Upper lobe of left lung (tissue), 6 donors: ENCODE results near the gene FIBCD1. TPM values are rescaled to one million over a fixed set of nuclear protein-coding genes. Genes with fewer than 3 reads are reported as not detected.

ENCODE experiments used
- ATAC-seq, 2 donors: fragments of 200-7000 bp; cut with Tn5 transposase; one replicate each; pipeline ENCODE4 v1.9.1; 2022; ENCODE audit warnings: mild to moderate bottlenecking in 2 of 2, moderate library complexity in 2 of 2; ENCODE audit not compliant: low FRiP score in 2 of 2
- DNase-seq, 2 donors: peaks; one replicate each; pipeline ENCODE4 v3.0.0-alpha.2; 2019 to 2020
- H3K27ac ChIP-seq, 4 donors: fragments of 200-600 bp; sonication (generic); one replicate each; pipeline ENCODE4 v1.5.1; 2016 to 2019
- H3K27me3 ChIP-seq, 4 donors: fragments of 200-600 bp; sonication (generic); one replicate each; pipeline ENCODE4 v1.5.1; 2017 to 2019
- H3K36me3 ChIP-seq, 4 donors: fragments of 200-600 bp; sonication (generic); one replicate each; pipeline ENCODE4 v1.5.1; 2016 to 2019
- H3K4me1 ChIP-seq, 4 donors: fragments of 200-600 bp; sonication (generic); one replicate each; pipeline ENCODE4 v1.5.1; 2018 to 2019
- H3K4me3 ChIP-seq, 4 donors: fragments of 200-600 bp; sonication (generic); one replicate each; pipeline ENCODE4 v1.5.1; 2017 to 2019; ENCODE audit warnings: mild to moderate bottlenecking in 2 of 4, moderate library complexity in 1 of 4
- H3K9me3 ChIP-seq, 4 donors: fragments of 200-600 bp; sonication (generic); one replicate each; pipeline ENCODE4 v1.5.1; 2018 to 2019
- CTCF ChIP-seq, 6 experiments: fragments of 450-650 bp in 4 of 6; fragments of 200-600 bp in 2 of 6; sonication (generic) in 2 of 6; IDR thresholded peaks; one replicate each; pipeline ENCODE4 v1.5.1; 2016 to 2019; ENCODE audit warnings: antibody characterized with exemption in 6 of 6
- EP300 ChIP-seq, 4 donors: sonication (generic); formaldehyde crosslinking; IDR thresholded peaks; one replicate each; pipeline ENCODE4 v1.5.1; 2017; ENCODE audit warnings: antibody characterized with exemption in 4 of 4, control low read depth in 2 of 4
- POLR2A ChIP-seq, 4 donors: fragments of 450-650 bp; IDR thresholded peaks; one replicate each; pipeline ENCODE4 v1.5.1; 2016 to 2017; ENCODE audit warnings: antibody characterized with exemption in 4 of 4, mild to moderate bottlenecking in 2 of 4
- POLR2AphosphoS5 ChIP-seq, 2 donors: sonication (generic); formaldehyde crosslinking; IDR thresholded peaks; one replicate each; pipeline ENCODE4 v1.5.1; 2017; ENCODE audit warnings: antibody characterized with exemption in 2 of 2
- WGBS, 2 donors: methylation state at CpG; one replicate each; pipeline ENCODE4 v1.1.5; 2017 to 2018; 5-methylcytosine and 5-hydroxymethylcytosine counted together
- total RNA-seq, 6 donors: library from RNA; depleted of rRNA in 4 of 6; stranded (reverse); fragments of >200 nt in 4 of 6; gene quantifications; one replicate each; pipeline versions ENCODE4 v1.1.0 to v1.2.1, GENCODE V29; 2016 to 2021
- donor health status: DM: no; HTN: no; CAD: no; lungs with moderate emphysema.
- donor health status: DM: no; HTN: yes; CAD: no; lungs with severe emphysema.

The FIBCD1 gene
- total RNA-seq, 6 donors from 2014 or later = 0.30 to 15.8 (median 4.1) TPM

- WGBS, 2 donors = 59 to 68% methylated on average over 15 to 22 of the region's 25 CpGs
- DNase-seq (peak in 1 of 2 donors; percentile 66), ATAC-seq (no peak)
- Histone ChIP-seq H3K9me3 (no peaks in the 10 kb centered on the region), H3K27ac (no peak overlapping the region), H3K27me3 (peaks cover 0 to 5% (median under 1%) of the 10 kb centered on the region in 4 donors), H3K4me1 (no peaks in the 10 kb centered on the region), H3K4me3 (no peak overlapping the region), H3K36me3 (no peaks in the 10 kb centered on the region)
- TF ChIP-seq POLR2AphosphoS5 (IDR thresholded peaks at IDR 0.05) (no peak), EP300 (IDR thresholded peaks at IDR 0.05) (no peak), CTCF (IDR thresholded peaks at IDR 0.05) (no peak), POLR2A (IDR thresholded peaks at IDR 0.05) (no peak)
Observed at GRCh38 chr9:130903194-130904069, 35.6 kb downstream of the FIBCD1 start.

- DNase-seq (peak in 1 of 2 donors; percentile 72), ATAC-seq (no peak)
- Histone ChIP-seq H3K27me3 (peaks cover 0 to 5% (median 2%) of the 10 kb centered on the region in 4 donors), H3K36me3 (no peaks in the 10 kb centered on the region), H3K4me1 (no peaks in the 10 kb centered on the region), H3K27ac (no peak overlapping the region), H3K9me3 (no peaks in the 10 kb centered on the region), H3K4me3 (no peak overlapping the region)
- WGBS, 2 donors = 76 to 83% methylated on average over 17 to 22 of the region's 27 CpGs
- TF ChIP-seq POLR2A (IDR thresholded peaks at IDR 0.05) (no peak), CTCF (IDR thresholded peaks at IDR 0.05) (no peak), POLR2AphosphoS5 (IDR thresholded peaks at IDR 0.05) (no peak), EP300 (IDR thresholded peaks at IDR 0.05) (no peak)
Observed at GRCh38 chr9:130902204-130903185, 36.6 kb downstream of the FIBCD1 start.

- H3K27me3 ChIP-seq = peaks cover 0 to 5% (median 2%) of the 10 kb centered on the region in 4 donors
- H3K4me1 ChIP-seq = no peaks in the 10 kb centered on the region
- peak in 1 of 2 donors; percentile 74 for DNase-seq
Observed at GRCh38 chr9:130901498-130902203, 37.4 kb downstream of the FIBCD1 start.

GRCh38 chr9:130900701-130901497, 38.1 kb downstream of the FIBCD1 start:
- no peaks in the 10 kb centered on the region for H3K36me3 ChIP-seq
- no peak for TF ChIP-seq POLR2A (IDR thresholded peaks at IDR 0.05)
- no peak for TF ChIP-seq EP300 (IDR thresholded peaks at IDR 0.05)
- TF ChIP-seq POLR2AphosphoS5 (IDR thresholded peaks at IDR 0.05) = no peak
- TF ChIP-seq CTCF (IDR thresholded peaks at IDR 0.05) = no peak
- 73 to 74% methylated on average over 10 to 17 of the region's 17 CpGs for WGBS, 2 donors
- no peaks in the 10 kb centered on the region for H3K9me3 ChIP-seq
- no peak overlapping the region for H3K27ac ChIP-seq
- no peak overlapping the region for H3K4me3 ChIP-seq
- peaks cover 0 to 5% (median 2%) of the 10 kb centered on the region in 4 donors for H3K27me3 ChIP-seq
- peak in 1 of 2 donors; percentile 59 for DNase-seq
- no peaks in the 10 kb centered on the region for H3K4me1 ChIP-seq
- ATAC-seq = peak in 1 of 2 donors; percentile 1

More at GRCh38 chr9:130901498-130902203, 37.4 kb downstream of the FIBCD1 start:
- H3K9me3 ChIP-seq = no peaks in the 10 kb centered on the region
- ATAC-seq = peak in 1 of 2 donors; percentile 2
- no peak overlapping the region for H3K4me3 ChIP-seq
- 76 to 81% methylated on average over 4 to 11 of the region's 17 CpGs for WGBS, 2 donors
- no peak overlapping the region for H3K27ac ChIP-seq
- TF ChIP-seq POLR2AphosphoS5 (IDR thresholded peaks at IDR 0.05) = no peak
- no peaks in the 10 kb centered on the region for H3K36me3 ChIP-seq
